Colonic mucosa (tissue), 4 donors: ENCODE data around the gene PHTF2. TPM values are rescaled to one million over a fixed set of nuclear protein-coding genes. Genes with fewer than 3 reads are reported as not detected.
"Not testable (repeated sequence)": the region's sequence is repeated elsewhere in the genome, so short reads cannot be mapped to it uniquely, and the experiment has no call there.

Source experiments
- DNase-seq: peaks from one replicate; pipeline ENCODE4 v3.0.0-alpha.2; 2020
- H3K27ac ChIP-seq: fragments of 200-600 bp; one replicate; pipeline ENCODE4 v1.8.0; 2021
- H3K27me3 ChIP-seq: fragments of 200-600 bp; one replicate; pipeline ENCODE4 v1.8.0; 2021
- H3K36me3 ChIP-seq: fragments of 200-600 bp; one replicate; pipeline ENCODE4 v1.8.0; 2021
- H3K4me1 ChIP-seq: fragments of 200-600 bp; one replicate; pipeline ENCODE4 v1.8.0; 2021; ENCODE audit warnings: mild to moderate bottlenecking
- H3K4me3 ChIP-seq: fragments of 200-600 bp; one replicate; pipeline ENCODE4 v1.8.0; 2021
- H3K9ac ChIP-seq, 2 donors: one replicate each; pipeline ENCODE4 v1.7.0; 2013; ENCODE audit warnings: control low read depth in 2 of 2, low read depth in 2 of 2, low read length in 2 of 2
- H3K9me3 ChIP-seq: fragments of 200-600 bp; one replicate; pipeline ENCODE4 v1.8.0; 2021
- intact Hi-C: fragments of 100-400 bp; cut with DNase I; formaldehyde crosslinking; loops from one replicate; pipeline ENCODE4 v1.14.1; 2022
- total RNA-seq, 2 donors: library from RNA; stranded (reverse); fragmentation: NEBNext Ultra II Directional in 1 of 2; extraction: Animal tissue kit (Norgen Biotek cat#: 25700) in 1 of 2; gene quantifications; one replicate each; pipeline ENCODE4 v1.2.1, GENCODE V29; 2021
- TF ChIP-seq, protein P1 (sequence below): fragments of 200-600 bp; IDR thresholded peaks from one replicate; pipeline ENCODE4 v1.8.0; 2022; ENCODE audit warnings: antibody characterized with exemption, mild to moderate bottlenecking
- donor health status: healthy.
- donor health status: DM: no; HTN: no; CAD: no.
- donor health status: DM: no; HTN: no; CAD: no.

PHTF2 gene
- total RNA-seq, 2 donors from 2014 or later, result 9.7 to 13.9 TPM

DNA sequence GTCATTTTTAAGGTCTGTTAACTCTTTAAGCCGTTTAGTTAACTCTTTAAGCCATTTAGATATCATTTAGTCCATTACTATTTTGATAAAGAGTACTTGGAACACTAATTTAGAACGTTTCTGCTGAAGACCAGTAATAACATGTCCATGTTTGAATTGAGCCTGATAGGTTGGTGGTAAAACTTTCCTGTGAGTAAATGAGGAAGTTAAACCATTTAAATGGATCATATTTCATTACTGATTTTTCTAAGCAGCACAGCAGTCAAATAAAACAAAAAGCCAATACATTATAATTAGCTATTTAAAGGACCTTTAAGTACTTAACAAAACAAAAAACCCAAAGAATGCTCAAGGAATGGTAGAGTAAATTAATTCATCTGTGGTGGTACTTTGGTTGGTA lies 29.4 kb downstream of the PHTF2 start:
- Histone ChIP-seq H3K4me1 (no peaks in the 10 kb centered on the region), H3K9ac (no peak overlapping the region), H3K27me3 (no peaks in the 10 kb centered on the region), H3K4me3 (no peak overlapping the region), H3K27ac (no peak overlapping the region), H3K36me3 (no peaks in the 10 kb centered on the region), H3K9me3 (no peaks in the 10 kb centered on the region)
- DNase-seq, result no peak
- TF ChIP-seq, protein P1, sequence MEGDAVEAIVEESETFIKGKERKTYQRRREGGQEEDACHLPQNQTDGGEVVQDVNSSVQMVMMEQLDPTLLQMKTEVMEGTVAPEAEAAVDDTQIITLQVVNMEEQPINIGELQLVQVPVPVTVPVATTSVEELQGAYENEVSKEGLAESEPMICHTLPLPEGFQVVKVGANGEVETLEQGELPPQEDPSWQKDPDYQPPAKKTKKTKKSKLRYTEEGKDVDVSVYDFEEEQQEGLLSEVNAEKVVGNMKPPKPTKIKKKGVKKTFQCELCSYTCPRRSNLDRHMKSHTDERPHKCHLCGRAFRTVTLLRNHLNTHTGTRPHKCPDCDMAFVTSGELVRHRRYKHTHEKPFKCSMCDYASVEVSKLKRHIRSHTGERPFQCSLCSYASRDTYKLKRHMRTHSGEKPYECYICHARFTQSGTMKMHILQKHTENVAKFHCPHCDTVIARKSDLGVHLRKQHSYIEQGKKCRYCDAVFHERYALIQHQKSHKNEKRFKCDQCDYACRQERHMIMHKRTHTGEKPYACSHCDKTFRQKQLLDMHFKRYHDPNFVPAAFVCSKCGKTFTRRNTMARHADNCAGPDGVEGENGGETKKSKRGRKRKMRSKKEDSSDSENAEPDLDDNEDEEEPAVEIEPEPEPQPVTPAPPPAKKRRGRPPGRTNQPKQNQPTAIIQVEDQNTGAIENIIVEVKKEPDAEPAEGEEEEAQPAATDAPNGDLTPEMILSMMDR, result no peak
- intact Hi-C loops, result no loop called here

- H3K9ac ChIP-seq, result no peak overlapping the region
- no peaks in the 10 kb centered on the region for H3K27me3 ChIP-seq
- DNase-seq, result no peak
- H3K27ac ChIP-seq, result no peak overlapping the region
- intact Hi-C loops, result no loop called here
- TF ChIP-seq, protein P1, result no peak
- H3K4me3 ChIP-seq, result no peak overlapping the region
- H3K36me3 ChIP-seq, result no peaks in the 10 kb centered on the region
- H3K9me3 ChIP-seq, result no peaks in the 10 kb centered on the region
- no peaks in the 10 kb centered on the region for H3K4me1 ChIP-seq
Observed at GRCh38 chr7:77830649-77831355, 32.2 kb downstream of the PHTF2 start.

DNA sequence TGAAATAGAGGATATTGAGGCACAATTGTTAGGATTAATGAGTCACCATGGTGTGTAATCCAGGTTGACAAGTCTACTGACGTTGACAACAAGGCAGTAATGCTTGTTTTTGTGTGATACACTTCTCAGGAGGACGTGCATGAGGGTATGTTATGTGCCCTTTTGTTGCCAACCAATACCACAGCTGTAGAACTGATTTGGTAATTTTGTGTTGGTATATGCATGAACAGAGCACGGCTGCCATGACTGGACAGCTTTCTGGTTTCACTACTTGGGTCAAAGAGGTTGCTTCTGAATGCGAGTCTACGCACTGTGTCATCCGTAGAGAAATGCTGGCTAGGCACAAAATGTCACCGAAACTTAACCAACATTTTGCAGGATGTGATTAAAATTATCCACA lies 32.9 kb downstream of the PHTF2 start:
- intact Hi-C loops, result no loop called here
- H3K4me3 ChIP-seq, result no peak overlapping the region
- H3K9me3 ChIP-seq, result no peaks in the 10 kb centered on the region
- H3K9ac ChIP-seq, result no peak overlapping the region
- TF ChIP-seq, protein P1, result no peak
- DNase-seq, result no peak
- H3K36me3 ChIP-seq, result no peaks in the 10 kb centered on the region
- H3K27ac ChIP-seq, result no peak overlapping the region
- H3K27me3 ChIP-seq, result no peaks in the 10 kb centered on the region
- H3K4me1 ChIP-seq, result no peaks in the 10 kb centered on the region

DNA sequence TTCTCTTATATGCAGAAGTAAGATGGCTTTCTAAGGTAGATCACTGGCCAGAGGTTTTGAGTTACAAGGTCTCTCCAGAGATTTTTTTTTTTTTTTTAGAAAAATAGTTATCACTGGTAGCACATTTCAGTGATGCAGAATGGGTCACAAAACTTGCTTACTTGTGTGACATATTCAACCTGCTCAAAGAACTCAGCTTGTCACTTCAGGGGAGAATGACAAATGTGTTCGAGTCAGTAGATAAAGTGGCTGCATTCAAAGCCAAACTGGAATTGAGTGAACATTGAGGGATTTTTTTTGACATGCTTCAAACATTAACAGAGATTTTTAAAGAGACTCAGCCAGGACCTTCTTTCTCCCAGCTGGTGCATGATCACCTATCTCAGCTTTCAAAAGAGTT lies 33.4 kb downstream of the PHTF2 start:
- TF ChIP-seq, protein P1, result no peak
- Histone ChIP-seq H3K36me3 (no peaks in the 10 kb centered on the region), H3K27me3 (no peaks in the 10 kb centered on the region), H3K4me1 (no peaks in the 10 kb centered on the region), H3K4me3 (no peak overlapping the region), H3K27ac (no peak overlapping the region), H3K9me3 (no peaks in the 10 kb centered on the region), H3K9ac (no peak overlapping the region)
- DNase-seq, result no peak
- intact Hi-C loops, result no loop called here

DNA sequence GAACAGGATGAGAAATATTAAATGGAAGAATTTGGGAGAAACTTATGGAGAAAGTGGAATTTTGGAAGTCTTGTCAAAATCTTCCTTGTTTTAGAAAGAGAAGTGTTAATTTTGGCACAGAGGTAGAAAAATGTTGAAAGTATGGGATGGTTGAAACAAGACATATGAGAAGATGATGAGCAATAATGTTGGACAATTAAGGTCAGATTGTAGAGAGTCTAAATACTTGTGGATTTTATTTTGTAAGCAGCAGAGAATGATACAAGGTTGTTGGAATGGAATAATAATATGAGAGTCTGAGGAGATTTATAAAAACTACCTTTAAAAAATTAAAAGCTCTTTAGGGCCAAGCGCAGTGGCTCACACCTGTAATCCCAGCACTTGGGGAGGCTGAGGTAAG lies 34.6 kb downstream of the PHTF2 start:
- Histone ChIP-seq H3K27me3 (no peaks in the 10 kb centered on the region), H3K9ac (no peak overlapping the region), H3K36me3 (no peaks in the 10 kb centered on the region), H3K9me3 (no peaks in the 10 kb centered on the region), H3K27ac (no peak overlapping the region), H3K4me3 (no peak overlapping the region), H3K4me1 (no peaks in the 10 kb centered on the region)
- no peak for DNase-seq
- intact Hi-C loops, result no loop called here
- TF ChIP-seq, protein P1, result no peak

GRCh38 chr7:77836425-77836824 lies 37.9 kb downstream of the PHTF2 start:
- intact Hi-C loops, H3K4me3 ChIP-seq, DNase-seq, H3K27me3 ChIP-seq, H3K9me3 ChIP-seq, H3K9ac ChIP-seq, H3K27ac ChIP-seq, H3K4me1 ChIP-seq, H3K36me3 ChIP-seq: not testable (repeated sequence)
